Gastroesophageal sphincter (tissue), 3 donors: ENCODE results near the gene HOXB4.

Experiments used
- POLR2AphosphoS5 ChIP-seq: sonication (generic); formaldehyde crosslinking; IDR thresholded peaks from one replicate; pipeline ENCODE4 v1.6.1; 2017; ENCODE audit warnings: antibody characterized with exemption
- TF ChIP-seq, protein P1 (sequence below), 4 experiments: fragments of 200-600 bp in 2 of 4; fragments of 450-650 bp in 2 of 4; sonication (generic) in 1 of 4; IDR thresholded peaks; one replicate each; pipeline ENCODE4 v1.5.1; 2017 to 2019; ENCODE audit warnings: antibody characterized with exemption in 4 of 4, mild to moderate bottlenecking in 2 of 4, moderate library complexity in 2 of 4

DNA sequence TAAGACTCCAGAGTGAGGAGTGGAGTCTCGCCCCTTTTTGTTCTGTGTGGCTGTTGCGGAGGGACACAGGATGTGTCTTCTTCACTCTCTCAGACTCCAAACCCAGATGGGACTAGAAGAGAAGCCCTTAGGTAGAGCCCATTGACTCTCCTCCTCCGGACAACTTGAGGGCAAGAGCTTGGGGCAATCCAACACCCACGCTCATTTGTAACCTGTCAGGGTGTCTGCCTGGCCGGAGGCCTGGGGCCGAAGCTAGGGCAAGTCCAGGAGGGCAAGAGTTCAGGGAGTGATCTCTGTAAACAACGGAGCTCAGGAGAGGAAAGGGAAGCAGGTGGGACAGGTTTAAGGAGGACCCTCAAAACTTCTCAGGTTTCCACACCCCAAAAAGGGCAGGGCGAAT, 45.9 kb downstream of the HOXB4 start:
- TF ChIP-seq POLR2AphosphoS5, result no peak
- TF ChIP-seq, protein P1, sequence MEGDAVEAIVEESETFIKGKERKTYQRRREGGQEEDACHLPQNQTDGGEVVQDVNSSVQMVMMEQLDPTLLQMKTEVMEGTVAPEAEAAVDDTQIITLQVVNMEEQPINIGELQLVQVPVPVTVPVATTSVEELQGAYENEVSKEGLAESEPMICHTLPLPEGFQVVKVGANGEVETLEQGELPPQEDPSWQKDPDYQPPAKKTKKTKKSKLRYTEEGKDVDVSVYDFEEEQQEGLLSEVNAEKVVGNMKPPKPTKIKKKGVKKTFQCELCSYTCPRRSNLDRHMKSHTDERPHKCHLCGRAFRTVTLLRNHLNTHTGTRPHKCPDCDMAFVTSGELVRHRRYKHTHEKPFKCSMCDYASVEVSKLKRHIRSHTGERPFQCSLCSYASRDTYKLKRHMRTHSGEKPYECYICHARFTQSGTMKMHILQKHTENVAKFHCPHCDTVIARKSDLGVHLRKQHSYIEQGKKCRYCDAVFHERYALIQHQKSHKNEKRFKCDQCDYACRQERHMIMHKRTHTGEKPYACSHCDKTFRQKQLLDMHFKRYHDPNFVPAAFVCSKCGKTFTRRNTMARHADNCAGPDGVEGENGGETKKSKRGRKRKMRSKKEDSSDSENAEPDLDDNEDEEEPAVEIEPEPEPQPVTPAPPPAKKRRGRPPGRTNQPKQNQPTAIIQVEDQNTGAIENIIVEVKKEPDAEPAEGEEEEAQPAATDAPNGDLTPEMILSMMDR (IDR thresholded peaks at IDR 0.05), result no peak
